Neural progenitor cell (in vitro differentiated cells): ENCODE data around the gene COX6A2. TPM values are rescaled to one million over a fixed set of nuclear protein-coding genes. Genes with fewer than 3 reads are reported as not detected.

Experiments
- DNase-seq: peaks from one replicate; pipeline ENCODE4 v3.0.0-alpha.2; 2016; ENCODE audit warnings: low spot score
- H2AFZ ChIP-seq: fragments of 200-600 bp; sonication (generic); replicated peaks from 2 replicates; pipeline ENCODE4 v1.6.1; 2016; ENCODE audit warnings: antibody characterized with exemption
- H3F3A ChIP-seq: fragments of 200-600 bp; sonication (generic); 2 replicates; pipeline ENCODE4 v1.6.1; 2016; ENCODE audit warnings: antibody characterized with exemption, low read depth
- H3K27ac ChIP-seq: fragments of 200-600 bp; sonication (generic); 2 replicates; pipeline ENCODE4 v1.5.1; 2016; ENCODE audit warnings: mild to moderate bottlenecking
- H3K27me3 ChIP-seq: fragments of 200-600 bp; sonication (generic); 2 replicates; pipeline ENCODE4 v1.6.1; 2016; ENCODE audit warnings: mild to moderate bottlenecking, moderate library complexity
- H3K36me3 ChIP-seq: fragments of 200-600 bp; sonication (generic); 2 replicates; pipeline ENCODE4 v1.5.1; 2016
- H3K4me1 ChIP-seq: fragments of 200-600 bp; sonication (generic); 2 replicates; pipeline ENCODE4 v1.6.1; 2016; ENCODE audit warnings: mixed run types
- H3K4me2 ChIP-seq: fragments of 200-600 bp; sonication (generic); 2 replicates; pipeline ENCODE4 v1.6.1; 2016
- H3K4me3 ChIP-seq: fragments of 200-600 bp; sonication (generic); 2 replicates; pipeline ENCODE4 v1.5.1; 2016
- H3K79me2 ChIP-seq: fragments of 200-600 bp; sonication (generic); 2 replicates; pipeline ENCODE4 v1.6.1; 2016; ENCODE audit warnings: low read depth
- H3K9ac ChIP-seq: fragments of 200-600 bp; sonication (generic); 2 replicates; pipeline ENCODE4 v1.6.1; 2016
- H3K9me3 ChIP-seq: fragments of 200-600 bp; sonication (generic); 2 replicates; pipeline ENCODE4 v1.5.1; 2016; ENCODE audit warnings: low read depth
- H4K20me1 ChIP-seq: fragments of 200-600 bp; sonication (generic); 2 replicates; pipeline ENCODE4 v1.6.1; 2016; ENCODE audit warnings: low read depth
- H3K27ac Mint-ChIP-seq: 3 replicates; pipeline ENCODE4 v1.8.0; 2021; ENCODE audit warnings: mixed read lengths
- H3K27me3 Mint-ChIP-seq: 2 replicates; pipeline ENCODE4 v1.8.0; 2022; ENCODE audit warnings: low read depth, mild to moderate bottlenecking, inconsistent platforms, moderate library complexity, mixed read lengths; ENCODE audit not compliant: insufficient read depth
- H3K36me3 Mint-ChIP-seq: 3 replicates; pipeline ENCODE4 v1.8.0; 2021; ENCODE audit warnings: mixed read lengths
- H3K4me1 Mint-ChIP-seq: 3 replicates; pipeline ENCODE4 v1.8.0; 2021; ENCODE audit warnings: mixed read lengths
- H3K4me3 Mint-ChIP-seq: 3 replicates; pipeline ENCODE4 v1.8.0; 2021; ENCODE audit warnings: mild to moderate bottlenecking, moderate library complexity, mixed read lengths
- H3K9me3 Mint-ChIP-seq: 3 replicates; pipeline ENCODE4 v1.8.0; 2020; ENCODE audit warnings: mixed read lengths
- EZH2 ChIP-seq: fragments of 200-600 bp; sonication (generic); IDR thresholded peaks from 2 replicates; pipeline ENCODE4 v1.6.1; 2017; ENCODE audit warnings: antibody characterized with exemption, mild to moderate bottlenecking, moderate library complexity
- EZH2phosphoT487 ChIP-seq: fragments of 200-600 bp; sonication (generic); IDR thresholded peaks from 2 replicates; pipeline ENCODE4 v1.6.1; 2017; ENCODE audit warnings: antibody characterized with exemption
- total RNA-seq: library from RNA; depleted of rRNA; stranded (reverse); fragments of >200 nt; gene quantifications from 2 replicates; pipeline ENCODE4 v1.2.3, GENCODE V29; 2015; ENCODE audit warnings: low replicate concordance
- TF ChIP-seq, protein P1 (sequence below): fragments of 200-600 bp; sonication (generic); IDR thresholded peaks from 2 replicates; pipeline ENCODE4 v1.5.1; 2017; ENCODE audit warnings: antibody characterized with exemption, mild to moderate bottlenecking

COX6A2 gene
- total RNA-seq, 1 donor from 2014 or later, result not detected

DNA sequence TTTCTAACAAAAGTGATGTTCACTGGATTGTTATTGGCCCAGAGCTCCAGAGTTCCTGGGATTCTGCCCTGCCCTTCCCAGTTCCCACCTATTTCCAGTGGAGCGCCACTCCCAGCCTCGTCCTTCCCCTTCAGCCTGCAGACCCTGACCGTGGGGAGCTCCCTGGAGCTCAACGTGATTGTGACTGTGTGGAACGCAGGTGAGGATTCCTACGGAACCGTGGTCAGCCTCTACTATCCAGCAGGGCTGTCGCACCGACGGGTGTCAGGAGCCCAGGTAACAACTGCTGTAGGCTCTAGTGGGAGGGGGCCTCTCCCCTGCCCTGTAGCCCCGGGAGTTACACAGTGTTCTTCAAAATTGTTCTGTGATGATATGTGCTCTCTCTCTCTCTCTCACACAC, 11.8 kb downstream of the COX6A2 start:
- Mint-ChIP-seq H3K9me3 (peaks cover 9% of the 10 kb centered on the region), H3K4me3 (no peak overlapping the region), H3K27me3 (peaks cover 2% of the 10 kb centered on the region), H3K4me1 (no peaks in the 10 kb centered on the region), H3K36me3 (no peaks in the 10 kb centered on the region), H3K27ac (no peak overlapping the region)
- Histone ChIP-seq H3K4me3 (no peak overlapping the region), H3F3A (no peaks in the 10 kb centered on the region), H3K9ac (no peak overlapping the region), H3K36me3 (no peaks in the 10 kb centered on the region), H2AFZ (no peak overlapping the region), H3K4me2 (no peak overlapping the region), H4K20me1 (no peaks in the 10 kb centered on the region), H3K27me3 (no peaks in the 10 kb centered on the region), H3K9me3 (no peaks in the 10 kb centered on the region), H3K79me2 (no peaks in the 10 kb centered on the region), H3K27ac (no peak overlapping the region), H3K4me1 (no peaks in the 10 kb centered on the region)
- DNase-seq, result no peak
- TF ChIP-seq, protein P1, sequence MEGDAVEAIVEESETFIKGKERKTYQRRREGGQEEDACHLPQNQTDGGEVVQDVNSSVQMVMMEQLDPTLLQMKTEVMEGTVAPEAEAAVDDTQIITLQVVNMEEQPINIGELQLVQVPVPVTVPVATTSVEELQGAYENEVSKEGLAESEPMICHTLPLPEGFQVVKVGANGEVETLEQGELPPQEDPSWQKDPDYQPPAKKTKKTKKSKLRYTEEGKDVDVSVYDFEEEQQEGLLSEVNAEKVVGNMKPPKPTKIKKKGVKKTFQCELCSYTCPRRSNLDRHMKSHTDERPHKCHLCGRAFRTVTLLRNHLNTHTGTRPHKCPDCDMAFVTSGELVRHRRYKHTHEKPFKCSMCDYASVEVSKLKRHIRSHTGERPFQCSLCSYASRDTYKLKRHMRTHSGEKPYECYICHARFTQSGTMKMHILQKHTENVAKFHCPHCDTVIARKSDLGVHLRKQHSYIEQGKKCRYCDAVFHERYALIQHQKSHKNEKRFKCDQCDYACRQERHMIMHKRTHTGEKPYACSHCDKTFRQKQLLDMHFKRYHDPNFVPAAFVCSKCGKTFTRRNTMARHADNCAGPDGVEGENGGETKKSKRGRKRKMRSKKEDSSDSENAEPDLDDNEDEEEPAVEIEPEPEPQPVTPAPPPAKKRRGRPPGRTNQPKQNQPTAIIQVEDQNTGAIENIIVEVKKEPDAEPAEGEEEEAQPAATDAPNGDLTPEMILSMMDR, result no peak
- TF ChIP-seq EZH2, result no peak
- no peak for TF ChIP-seq EZH2phosphoT487

DNA sequence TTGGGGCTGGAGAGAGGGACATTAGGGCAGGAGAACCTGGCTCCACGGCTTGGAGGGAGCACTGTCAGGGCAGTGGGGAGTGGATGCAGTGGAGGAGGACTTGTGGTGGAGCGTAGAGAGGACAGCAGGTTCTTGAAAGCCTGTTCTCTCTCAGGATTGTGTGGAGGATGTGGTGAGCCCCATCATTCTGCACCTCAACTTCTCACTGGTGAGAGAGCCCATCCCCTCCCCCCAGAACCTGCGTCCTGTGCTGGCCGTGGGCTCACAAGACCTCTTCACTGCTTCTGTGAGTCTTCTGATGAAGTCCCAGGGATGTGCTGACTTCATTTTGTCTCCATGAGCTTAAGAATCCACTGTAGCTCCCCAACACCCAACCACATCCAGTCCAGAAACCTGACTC, 13.5 kb downstream of the COX6A2 start:
- Histone ChIP-seq H4K20me1 (no peaks in the 10 kb centered on the region), H2AFZ (no peak overlapping the region), H3K79me2 (no peaks in the 10 kb centered on the region), H3F3A (no peaks in the 10 kb centered on the region), H3K27me3 (no peaks in the 10 kb centered on the region), H3K27ac (no peak overlapping the region), H3K4me1 (no peaks in the 10 kb centered on the region), H3K4me3 (no peak overlapping the region), H3K36me3 (no peaks in the 10 kb centered on the region), H3K4me2 (no peak overlapping the region), H3K9me3 (no peaks in the 10 kb centered on the region), H3K9ac (no peak overlapping the region)
- Mint-ChIP-seq H3K27ac (no peak overlapping the region), H3K36me3 (no peaks in the 10 kb centered on the region), H3K9me3 (peaks cover 9% of the 10 kb centered on the region), H3K27me3 (peaks cover 2% of the 10 kb centered on the region), H3K4me3 (no peak overlapping the region), H3K4me1 (no peaks in the 10 kb centered on the region)
- no peak for DNase-seq
- TF ChIP-seq EZH2phosphoT487 (no peak), EZH2 (no peak)
- TF ChIP-seq, protein P1, result no peak

DNA sequence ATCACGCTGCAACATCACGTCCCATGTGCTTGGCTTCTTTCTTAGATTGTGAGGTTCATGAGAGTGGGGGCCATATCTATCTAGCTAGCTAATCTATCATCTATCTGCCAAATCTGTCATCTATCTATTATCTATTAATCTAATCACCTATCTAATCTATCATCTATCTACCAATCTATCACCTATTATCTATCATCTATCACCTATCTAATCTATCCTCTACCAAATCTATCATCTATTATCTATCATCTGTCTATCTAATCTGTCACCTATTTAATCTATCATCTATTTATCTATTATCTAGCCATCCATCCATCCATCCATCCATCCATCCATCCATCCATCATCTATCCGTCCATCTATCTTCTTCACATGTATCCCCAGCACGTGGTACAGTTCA, 14.2 kb downstream of the COX6A2 start:
- no peak for TF ChIP-seq EZH2phosphoT487
- Mint-ChIP-seq H3K27me3 (peaks cover 2% of the 10 kb centered on the region), H3K4me3 (no peak overlapping the region), H3K27ac (no peak overlapping the region), H3K9me3 (peaks cover 9% of the 10 kb centered on the region), H3K36me3 (no peaks in the 10 kb centered on the region), H3K4me1 (no peaks in the 10 kb centered on the region)
- Histone ChIP-seq H3K27me3 (no peaks in the 10 kb centered on the region), H3K9me3 (no peaks in the 10 kb centered on the region), H3K9ac (no peak overlapping the region), H3F3A (no peaks in the 10 kb centered on the region), H3K36me3 (no peaks in the 10 kb centered on the region), H3K27ac (no peak overlapping the region), H3K79me2 (no peaks in the 10 kb centered on the region), H3K4me3 (no peak overlapping the region), H3K4me1 (no peaks in the 10 kb centered on the region), H4K20me1 (no peaks in the 10 kb centered on the region), H2AFZ (no peak overlapping the region), H3K4me2 (no peak overlapping the region)
- DNase-seq, result no peak

DNA sequence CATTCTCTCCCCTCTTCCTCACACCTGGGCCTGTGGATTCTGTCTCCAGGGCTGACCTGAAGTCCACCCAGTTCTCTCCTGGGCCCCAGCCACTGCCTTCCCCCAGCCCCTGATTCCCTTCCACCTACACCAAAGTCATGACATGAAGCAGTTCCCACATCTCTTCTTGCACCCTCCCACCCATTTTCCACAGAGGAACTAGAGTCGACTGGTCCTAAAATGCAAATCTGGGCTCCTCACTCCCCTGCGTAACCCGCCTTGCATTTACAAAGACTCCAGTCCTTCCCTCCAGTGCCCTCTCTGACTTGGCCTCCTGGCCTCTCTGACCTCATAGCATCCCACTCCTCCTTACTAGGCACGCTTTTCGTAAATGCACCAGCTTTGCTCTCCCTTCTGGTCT, 14.8 kb downstream of the COX6A2 start:
- Mint-ChIP-seq H3K27ac (no peak overlapping the region), H3K4me1 (no peaks in the 10 kb centered on the region), H3K36me3 (no peaks in the 10 kb centered on the region), H3K9me3 (peaks cover 7% of the 10 kb centered on the region), H3K27me3 (peaks cover 2% of the 10 kb centered on the region), H3K4me3 (no peak overlapping the region)
- Histone ChIP-seq H4K20me1 (no peaks in the 10 kb centered on the region), H2AFZ (no peak overlapping the region), H3K4me2 (no peak overlapping the region), H3K36me3 (no peaks in the 10 kb centered on the region), H3K4me1 (no peaks in the 10 kb centered on the region), H3K79me2 (no peaks in the 10 kb centered on the region), H3K9me3 (no peaks in the 10 kb centered on the region), H3F3A (no peaks in the 10 kb centered on the region), H3K27ac (no peak overlapping the region), H3K4me3 (no peak overlapping the region), H3K27me3 (no peaks in the 10 kb centered on the region), H3K9ac (no peak overlapping the region)
- no peak for DNase-seq
- no peak for TF ChIP-seq EZH2
- TF ChIP-seq EZH2phosphoT487, result no peak
- TF ChIP-seq, protein P1, result no peak
